Bronchial epithelial cell (primary cell): ENCODE measurements around the gene C22orf42. TPM values are rescaled to one million over a fixed set of nuclear protein-coding genes. Genes with fewer than 3 reads are reported as not detected.
"Not testable (repeated sequence)": the region's sequence is repeated elsewhere in the genome, so short reads cannot be mapped to it uniquely, and the experiment has no call there.

Source experiments
- DNase-seq: peaks from one replicate; pipeline ENCODE4 v3.0.0-alpha.2; 2010; ENCODE audit warnings: low read depth
- FAIRE-seq: peaks from 2 replicates; lab custom pipeline; 2011; peaks lifted over from hg19 to GRCh38; lab: Jason Lieb, UNC
- H3K27me3 ChIP-seq: 2 replicates; pipeline ENCODE4 v1.5.1; 2011; ENCODE audit warnings: low read length; ENCODE audit not compliant: control insufficient read depth, insufficient read depth
- H3K36me3 ChIP-seq: 2 replicates; pipeline ENCODE4 v1.5.1; 2011; ENCODE audit warnings: low read length; ENCODE audit not compliant: control insufficient read depth, insufficient read depth
- H3K4me3 ChIP-seq: 2 replicates; pipeline ENCODE4 v1.5.1; 2011; ENCODE audit warnings: mild to moderate bottlenecking, low read depth, low read length, control low read depth
- total RNA-seq: library from RNA; depleted of rRNA; stranded (reverse); fragments of >200 nt; gene quantifications from 2 replicates; pipeline ENCODE4 v1.2.1, GENCODE V29; 2014
- TF ChIP-seq, protein P1 (sequence below): IDR thresholded peaks from 2 replicates; pipeline ENCODE4 v1.5.1; 2011; ENCODE audit warnings: mild to moderate bottlenecking, moderate library complexity, low read length, control low read depth, inconsistent platforms; ENCODE audit not compliant: insufficient read depth, severe bottlenecking

Gene C22orf42
- total RNA-seq, 1 donor from 2014 or later: not detected

DNA sequence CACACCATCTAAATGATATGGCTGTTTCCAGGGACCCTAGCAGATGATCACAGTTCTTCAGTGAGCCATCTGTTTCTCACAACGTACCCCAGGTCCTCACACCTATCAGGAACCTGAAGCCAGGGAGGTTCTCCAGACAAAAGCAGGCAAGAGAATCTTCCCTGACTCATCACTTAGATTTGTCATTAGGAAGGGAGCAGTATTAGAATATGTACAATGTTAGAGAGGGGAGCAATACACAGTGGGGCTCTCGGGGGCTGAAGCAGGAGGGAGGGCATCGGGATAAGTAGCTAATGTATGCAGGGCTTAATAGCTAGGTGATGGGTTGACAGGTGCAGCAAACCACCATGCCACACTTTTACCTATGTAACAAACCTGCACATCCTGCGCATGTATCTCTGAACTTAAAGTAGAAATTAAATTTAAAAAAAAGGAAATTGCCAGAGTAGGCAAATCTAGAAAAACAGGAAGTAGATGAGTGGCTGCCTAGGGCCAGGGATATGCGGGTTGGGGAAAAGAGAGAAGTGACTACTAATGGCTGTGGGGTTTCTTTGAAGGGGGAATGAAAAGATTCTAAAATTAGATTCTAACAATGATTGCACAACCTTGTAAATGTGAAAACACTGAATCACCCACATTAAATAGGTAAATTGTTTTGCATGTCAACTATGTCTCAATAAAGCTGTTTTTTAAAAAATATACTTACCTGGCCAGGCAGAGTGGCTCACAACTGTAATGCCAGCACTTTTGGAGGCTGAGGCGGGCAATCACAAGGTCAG, 14.4 kb downstream of the C22orf42 start:
- DNase-seq (peak; percentile 23), FAIRE-seq (no peak)
- no peaks in the 10 kb centered on the region for H3K27me3 ChIP-seq
- H3K36me3 ChIP-seq: no peaks in the 10 kb centered on the region
- TF ChIP-seq, protein P1, sequence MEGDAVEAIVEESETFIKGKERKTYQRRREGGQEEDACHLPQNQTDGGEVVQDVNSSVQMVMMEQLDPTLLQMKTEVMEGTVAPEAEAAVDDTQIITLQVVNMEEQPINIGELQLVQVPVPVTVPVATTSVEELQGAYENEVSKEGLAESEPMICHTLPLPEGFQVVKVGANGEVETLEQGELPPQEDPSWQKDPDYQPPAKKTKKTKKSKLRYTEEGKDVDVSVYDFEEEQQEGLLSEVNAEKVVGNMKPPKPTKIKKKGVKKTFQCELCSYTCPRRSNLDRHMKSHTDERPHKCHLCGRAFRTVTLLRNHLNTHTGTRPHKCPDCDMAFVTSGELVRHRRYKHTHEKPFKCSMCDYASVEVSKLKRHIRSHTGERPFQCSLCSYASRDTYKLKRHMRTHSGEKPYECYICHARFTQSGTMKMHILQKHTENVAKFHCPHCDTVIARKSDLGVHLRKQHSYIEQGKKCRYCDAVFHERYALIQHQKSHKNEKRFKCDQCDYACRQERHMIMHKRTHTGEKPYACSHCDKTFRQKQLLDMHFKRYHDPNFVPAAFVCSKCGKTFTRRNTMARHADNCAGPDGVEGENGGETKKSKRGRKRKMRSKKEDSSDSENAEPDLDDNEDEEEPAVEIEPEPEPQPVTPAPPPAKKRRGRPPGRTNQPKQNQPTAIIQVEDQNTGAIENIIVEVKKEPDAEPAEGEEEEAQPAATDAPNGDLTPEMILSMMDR: no peak
- no peak overlapping the region for H3K4me3 ChIP-seq

DNA sequence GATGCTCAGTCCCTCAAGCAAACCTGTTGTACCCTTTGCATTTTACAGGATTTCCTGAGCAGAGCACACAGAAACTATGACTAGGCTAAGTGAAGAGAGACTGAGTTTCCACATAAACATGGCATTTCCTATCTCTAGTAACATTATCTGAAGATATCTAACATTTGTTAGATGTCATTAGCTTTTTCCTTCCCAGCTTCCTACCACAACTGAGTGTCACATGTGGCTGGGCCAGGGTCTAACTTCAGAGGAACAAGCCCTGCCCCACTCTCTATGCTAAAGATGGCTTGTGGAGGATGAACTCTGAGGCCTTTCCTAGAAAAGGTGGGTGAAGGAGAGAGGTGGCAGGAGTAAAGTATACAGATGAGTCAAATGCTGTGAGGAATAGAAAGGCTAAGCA, 16.5 kb downstream of the C22orf42 start:
- Histone ChIP-seq H3K4me3 (no peak overlapping the region), H3K27me3 (no peaks in the 10 kb centered on the region), H3K36me3 (no peaks in the 10 kb centered on the region)
- no peak for FAIRE-seq
- TF ChIP-seq, protein P1: no peak
- DNase-seq: no peak

DNA sequence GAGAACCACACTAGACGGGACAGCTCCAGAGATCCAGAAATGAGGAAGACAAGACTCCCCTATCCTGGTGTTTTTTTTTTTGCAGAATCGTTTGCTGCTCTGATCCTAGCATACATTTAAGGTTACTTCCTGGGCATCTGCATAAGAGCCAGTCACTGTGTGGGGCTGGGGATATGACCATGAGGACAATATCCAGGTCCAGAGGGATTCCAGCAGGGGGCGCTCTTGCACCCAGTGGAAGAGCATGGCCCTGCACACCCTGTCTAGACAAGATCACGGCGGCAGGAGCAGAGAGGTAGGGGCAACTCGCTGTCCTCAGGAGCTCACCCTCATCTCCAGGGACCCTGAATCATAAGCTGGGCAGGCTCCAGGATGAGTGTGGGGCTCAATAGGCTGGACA, 18.4 kb downstream of the C22orf42 start:
- not testable (repeated sequence) for H3K27me3 ChIP-seq, H3K36me3 ChIP-seq, H3K4me3 ChIP-seq, DNase-seq, FAIRE-seq
- TF ChIP-seq, protein P1: peak; percentile 16

DNA sequence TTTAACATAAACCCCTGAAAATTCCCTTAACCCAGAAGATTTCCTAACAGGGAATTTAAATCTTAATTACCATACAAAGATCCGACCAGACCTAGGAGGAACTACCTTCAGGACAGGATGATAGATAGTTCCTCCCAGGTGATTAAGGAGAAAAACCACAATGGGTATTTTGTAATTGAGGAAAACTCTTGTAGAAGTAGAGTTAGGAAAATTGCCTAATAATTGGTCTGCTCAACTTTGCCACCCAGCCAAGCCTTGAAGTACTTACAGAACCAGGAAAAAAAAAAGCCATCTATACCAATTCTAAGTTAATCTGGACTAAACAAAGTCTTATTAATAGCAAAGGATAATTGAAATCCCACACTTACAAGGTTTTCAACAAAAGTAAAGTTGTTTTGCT, 20.5 kb downstream of the C22orf42 start:
- FAIRE-seq, H3K36me3 ChIP-seq, H3K4me3 ChIP-seq, H3K27me3 ChIP-seq: not testable (repeated sequence)
- peak; percentile 29 for DNase-seq

DNA sequence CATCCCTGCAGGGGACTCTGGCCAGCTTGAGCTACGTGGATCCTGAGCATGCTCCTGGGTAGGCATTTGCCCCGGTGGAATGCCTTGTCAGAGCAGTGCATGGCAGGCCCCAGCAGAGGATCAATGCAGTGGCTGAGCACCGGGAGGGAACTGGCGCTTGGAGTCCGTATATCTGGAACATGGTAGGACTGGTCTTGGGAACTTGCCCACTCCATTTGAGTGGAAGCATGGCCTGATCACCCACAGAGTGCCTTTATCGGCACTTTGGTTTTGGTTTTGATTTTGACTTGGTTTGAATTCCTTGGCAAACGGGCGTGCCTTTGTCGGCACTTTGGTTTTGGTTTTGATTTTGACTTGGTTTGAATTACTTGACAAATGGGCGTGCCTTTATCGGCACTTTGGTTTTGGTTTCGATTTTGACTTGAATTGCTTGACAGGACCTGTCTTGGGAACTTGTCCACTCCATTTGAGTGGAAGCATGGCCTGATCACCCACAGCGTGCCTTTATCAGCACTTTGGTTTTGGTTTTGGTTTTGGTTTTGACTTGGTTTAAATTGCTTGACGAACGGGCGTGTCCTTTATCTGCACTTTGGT, 21.3 kb downstream of the C22orf42 start:
- H3K4me3 ChIP-seq, DNase-seq, FAIRE-seq, H3K36me3 ChIP-seq, H3K27me3 ChIP-seq: not testable (repeated sequence)

DNA sequence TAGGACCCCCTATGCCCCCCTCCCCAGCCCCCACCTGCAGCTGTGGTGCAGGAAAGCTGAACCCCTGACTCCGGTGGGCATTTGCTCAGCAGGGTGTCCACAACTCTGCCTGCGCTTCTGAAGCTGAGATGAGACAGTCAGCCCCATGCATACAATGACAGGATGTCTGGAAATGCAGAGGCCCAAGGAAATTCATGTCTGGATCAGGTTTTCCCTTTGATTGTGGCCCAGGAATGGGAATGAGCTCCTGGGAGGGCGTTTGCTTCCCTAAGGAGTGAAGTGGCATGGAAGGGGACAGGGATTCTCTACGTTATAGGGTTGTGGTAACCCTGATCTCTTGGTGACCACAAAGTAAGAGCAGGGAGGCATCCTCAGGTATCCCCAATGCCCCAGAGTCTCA, 22.2 kb downstream of the C22orf42 start:
- H3K4me3 ChIP-seq, FAIRE-seq, H3K36me3 ChIP-seq, H3K27me3 ChIP-seq, DNase-seq: not testable (repeated sequence)

DNA sequence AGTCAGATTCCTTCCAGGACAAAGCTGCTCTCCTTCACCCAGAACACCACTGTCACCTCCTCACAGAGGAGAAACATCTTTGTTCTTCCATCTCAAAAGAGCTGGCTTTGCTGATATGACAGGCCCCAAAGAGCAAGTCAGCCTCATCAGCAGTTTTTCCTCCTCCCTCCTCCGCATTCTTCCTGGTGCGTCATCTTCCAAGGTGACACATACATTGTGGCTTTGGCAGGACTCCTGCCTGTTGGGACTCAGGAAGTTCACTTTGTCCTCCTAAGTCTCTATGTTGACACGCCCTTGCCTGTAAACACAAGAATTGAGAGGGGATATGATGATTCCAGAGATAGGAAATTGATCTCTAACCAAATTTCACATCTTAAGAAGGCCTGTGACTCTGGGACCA, 23.1 kb downstream of the C22orf42 start:
- H3K36me3 ChIP-seq, H3K4me3 ChIP-seq, H3K27me3 ChIP-seq: not testable (repeated sequence)
- peak; percentile 84 for DNase-seq
- peak; percentile 52 for FAIRE-seq

DNA sequence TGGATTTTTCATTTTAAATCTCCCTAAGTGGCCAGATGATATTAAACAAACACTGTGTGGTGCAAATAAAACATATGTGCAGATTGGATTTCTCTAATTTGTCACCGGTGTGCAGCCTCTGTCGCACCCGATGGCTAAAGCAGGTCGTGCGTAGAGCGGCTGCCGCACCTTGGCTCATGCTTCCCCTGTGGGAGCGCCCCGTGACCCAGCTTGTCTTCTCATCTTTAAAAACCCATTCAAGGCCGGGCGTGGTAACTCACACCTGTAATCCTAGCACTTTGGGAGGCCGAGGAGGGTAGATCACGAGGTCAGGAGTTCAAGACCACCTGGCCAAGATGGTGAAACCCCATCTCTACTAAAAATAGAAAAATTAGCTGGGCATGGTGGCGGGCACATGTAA, 24.3 kb downstream of the C22orf42 start:
- not testable (repeated sequence) for DNase-seq, FAIRE-seq, H3K36me3 ChIP-seq, H3K27me3 ChIP-seq, H3K4me3 ChIP-seq
